KG1 (cell line): ENCODE measurements around the gene ARL14.

Experiments
- DNase-seq: peaks from one replicate; lab custom pipeline; 2025; lab: John Stamatoyannopoulos, UW

The ARL14 gene

DNA sequence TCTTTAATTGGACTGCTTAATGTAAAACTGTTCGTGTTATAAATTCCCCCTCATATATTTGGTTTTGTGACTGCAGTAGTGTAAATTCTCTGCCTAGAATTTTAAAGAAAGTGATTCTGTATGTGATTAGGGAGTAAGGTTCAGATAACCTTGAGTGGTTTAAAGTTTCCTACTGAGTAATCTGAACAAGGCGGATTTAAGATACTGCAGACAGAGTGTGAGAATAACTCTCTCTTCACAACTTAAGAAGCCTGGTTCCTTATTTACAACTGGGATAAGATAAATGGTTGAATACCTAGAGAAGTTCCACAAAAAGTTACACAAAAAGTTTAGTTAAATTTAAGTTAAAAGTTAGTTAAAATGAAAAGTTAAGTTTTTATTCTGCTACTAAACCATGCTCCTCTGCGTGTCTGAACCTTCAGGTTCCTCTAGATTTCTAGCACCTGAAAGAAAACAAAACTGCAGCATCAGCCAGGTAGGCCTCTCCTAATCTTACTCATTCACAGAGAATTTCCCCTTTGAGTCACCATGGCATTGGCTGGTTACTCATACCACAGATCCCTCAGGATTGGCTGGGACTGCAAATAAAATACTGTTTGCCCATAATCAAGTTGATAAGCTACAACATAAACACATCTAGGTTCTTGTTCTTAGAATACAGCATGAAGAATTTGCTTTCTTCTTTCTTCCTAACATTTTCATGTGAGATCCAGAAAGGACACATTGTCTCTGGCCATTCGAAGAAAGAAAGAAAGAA, at the start of gene ARL14:
TSS of gene ARL14 (plus strand) at position 614 of the 757 bp plus-strand sequence. CDS start 187 bp downstream, outside the sequence.
- no peak for DNase-seq

DNA sequence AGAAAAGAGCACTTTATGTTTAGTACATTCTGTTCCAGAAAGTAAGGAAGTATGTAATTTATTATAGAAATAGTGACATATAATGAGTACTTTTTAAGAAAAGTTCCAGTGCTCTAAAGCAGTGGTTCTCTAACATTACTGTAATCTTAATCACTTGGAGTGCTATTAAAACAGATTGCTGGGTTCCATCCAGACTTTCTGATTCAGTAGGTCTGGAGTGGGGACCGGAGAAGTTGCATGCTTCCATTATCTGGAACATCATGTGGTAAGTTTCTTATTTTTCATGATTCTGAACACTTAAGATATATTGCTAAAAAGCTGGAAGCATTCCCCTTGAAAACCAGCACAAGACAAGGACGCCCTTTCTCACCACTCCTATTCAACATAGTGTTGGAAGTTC, 47.5 kb upstream of the ARL14 start:
- DNase-seq = no peak

DNA sequence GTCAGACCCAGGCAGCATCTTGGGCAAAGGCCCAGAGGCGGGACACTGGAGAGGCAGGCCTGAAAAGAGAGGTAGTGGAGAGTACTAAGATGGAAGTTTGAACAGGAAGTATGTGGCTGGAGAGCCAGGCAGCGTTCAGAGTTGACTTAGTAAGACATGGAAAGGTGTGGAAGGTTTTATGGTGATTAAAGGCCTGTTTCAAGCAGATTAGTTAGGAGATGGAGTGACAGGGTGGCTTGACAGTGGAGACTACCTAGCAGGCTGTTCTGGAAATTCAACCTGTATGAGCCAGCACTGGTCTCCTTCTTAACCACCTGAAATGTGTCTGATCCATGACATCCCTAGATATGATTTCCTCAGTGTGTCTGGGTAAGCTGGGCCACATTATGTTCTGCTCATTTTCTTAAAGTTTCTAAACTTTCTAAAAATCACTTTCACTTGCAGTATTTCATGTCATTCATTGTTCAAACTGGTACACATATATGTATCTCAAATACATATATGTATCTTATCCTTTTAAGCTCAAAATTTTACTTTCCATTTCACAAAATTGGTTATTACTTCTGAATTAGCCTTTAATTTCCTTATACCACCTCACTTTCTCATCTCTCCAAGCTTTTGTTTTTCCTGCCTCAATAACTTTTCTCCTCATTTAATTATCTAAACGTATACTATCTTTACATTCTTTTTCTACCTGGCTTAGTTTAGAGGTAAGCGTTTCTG, 43.4 kb upstream of the ARL14 start:
- DNase-seq = no peak

DNA sequence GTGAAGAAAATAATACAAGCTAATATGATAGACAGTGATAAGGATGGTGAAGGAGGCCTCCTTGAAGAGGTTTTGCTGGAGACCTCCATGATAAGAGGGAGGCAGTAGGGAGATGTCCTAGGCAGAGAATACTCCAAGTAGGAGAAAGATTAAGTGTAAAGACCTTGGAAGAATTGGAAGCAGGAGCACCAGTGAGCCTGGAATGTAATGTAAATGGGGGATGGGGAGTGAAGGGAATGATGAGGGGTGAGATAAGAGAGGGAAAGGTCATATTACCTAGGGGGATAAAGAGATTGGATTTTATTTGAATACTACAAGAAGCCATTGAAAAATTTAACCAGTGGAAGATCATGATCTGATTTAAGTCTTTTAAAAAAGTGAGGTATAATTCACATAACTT, 41.7 kb upstream of the ARL14 start:
- DNase-seq = no peak

DNA sequence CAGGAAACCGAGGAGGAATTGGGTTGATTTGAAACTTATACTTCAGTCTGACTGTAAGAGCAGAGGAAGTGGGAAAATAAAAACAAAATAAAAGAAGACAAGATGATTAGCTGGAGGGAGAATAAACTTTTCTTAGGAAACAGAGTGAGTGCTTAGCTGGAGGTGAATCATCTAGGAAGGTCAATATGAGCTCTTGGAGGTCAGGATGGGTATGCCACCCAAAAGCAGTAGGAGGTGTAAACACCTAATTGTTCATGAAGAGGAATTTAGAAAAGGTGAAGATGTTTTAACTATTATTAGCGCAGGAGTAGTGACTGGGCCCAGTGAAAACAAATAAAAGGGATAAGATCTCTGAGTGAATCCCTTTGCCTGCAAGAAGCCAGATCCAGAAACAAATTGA, 39.9 kb upstream of the ARL14 start:
- no peak for DNase-seq

DNA sequence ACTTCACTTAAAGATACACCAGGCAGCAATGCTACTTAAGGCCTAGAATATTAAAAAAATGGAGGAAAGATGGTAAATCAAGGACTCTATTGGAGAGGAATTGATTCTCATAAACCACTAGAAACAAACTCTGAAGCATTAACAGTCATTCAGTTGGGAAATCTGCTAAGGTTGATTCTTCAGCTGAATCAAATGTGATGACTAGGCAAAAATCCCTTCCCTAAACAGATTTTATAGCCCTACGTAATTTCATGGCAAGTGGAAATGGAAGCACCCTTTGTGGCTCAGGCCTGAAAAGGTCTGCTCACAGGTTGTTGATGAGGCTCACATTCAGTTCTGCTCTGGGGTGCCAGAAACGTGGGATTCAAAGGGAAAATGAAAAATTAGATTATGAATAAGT, 38.8 kb upstream of the ARL14 start:
- no peak for DNase-seq

DNA sequence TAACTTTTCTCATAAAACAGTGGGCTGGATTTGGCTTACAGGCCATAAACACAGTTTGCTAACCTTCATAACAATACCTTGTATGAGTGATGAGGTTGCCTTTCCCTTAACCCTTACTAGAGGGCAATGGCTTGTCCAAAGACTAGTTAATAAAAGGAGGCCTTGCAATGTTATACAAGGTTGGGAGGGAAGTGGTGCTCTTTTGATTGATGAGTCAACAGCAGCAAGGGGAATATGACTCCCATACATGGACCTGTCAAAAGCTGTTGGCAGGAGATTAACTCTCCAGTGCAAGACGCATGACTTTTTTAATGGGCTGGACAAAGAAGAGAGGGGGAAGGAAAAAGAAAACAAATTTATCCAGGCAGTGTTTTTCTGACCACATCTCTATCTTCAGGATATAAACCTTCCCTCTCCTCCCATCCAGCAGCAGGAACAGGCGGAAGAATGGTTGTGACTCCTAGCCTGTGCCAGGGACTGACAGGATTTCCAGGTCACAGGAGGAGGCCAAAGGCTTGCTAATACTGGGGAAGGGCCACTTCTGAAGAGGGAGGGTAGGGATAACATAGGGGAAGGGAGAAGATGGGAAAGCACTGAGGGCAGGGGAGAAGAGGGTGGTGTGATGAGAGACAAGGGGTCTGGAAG, 35.2 kb upstream of the ARL14 start:
- no peak for DNase-seq

DNA sequence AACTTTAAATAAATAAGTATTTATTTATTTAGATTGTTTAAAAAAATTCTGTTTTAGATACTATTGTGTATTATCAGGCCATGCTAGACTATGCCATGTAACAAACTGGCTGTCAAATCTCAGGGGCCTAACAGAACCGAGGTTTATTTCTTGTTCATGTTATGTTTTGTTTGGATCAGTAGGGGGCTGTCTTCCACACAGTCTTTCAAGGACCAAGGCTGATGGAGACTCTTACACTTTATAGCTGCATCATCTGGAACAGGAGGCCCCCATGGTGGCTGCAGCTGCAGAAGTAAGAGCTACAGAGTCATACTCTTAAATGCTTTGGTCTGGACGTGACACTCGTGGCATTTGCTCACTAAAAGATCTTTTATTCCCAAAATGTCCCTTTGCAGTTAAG, 33.0 kb upstream of the ARL14 start:
- DNase-seq = no peak

DNA sequence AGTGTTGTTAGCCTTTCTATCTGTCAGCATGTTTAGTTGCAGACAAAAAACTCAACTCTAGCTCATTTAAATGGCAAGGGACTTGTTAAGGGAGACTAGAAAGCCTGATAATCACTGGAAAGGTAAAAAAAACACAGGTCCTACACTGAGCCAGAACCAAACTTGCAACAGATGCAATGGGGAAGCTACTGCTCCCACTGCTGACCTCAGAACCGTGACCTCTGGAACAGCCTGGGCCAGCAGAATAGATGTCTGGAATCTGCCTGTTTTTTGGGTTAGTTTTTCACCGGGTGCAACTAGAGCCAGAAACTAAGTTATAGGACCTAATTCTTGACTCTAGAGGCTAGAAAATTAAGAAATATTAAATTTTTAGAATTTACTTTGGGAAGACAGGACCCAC, 32.5 kb upstream of the ARL14 start:
- DNase-seq = no peak

DNA sequence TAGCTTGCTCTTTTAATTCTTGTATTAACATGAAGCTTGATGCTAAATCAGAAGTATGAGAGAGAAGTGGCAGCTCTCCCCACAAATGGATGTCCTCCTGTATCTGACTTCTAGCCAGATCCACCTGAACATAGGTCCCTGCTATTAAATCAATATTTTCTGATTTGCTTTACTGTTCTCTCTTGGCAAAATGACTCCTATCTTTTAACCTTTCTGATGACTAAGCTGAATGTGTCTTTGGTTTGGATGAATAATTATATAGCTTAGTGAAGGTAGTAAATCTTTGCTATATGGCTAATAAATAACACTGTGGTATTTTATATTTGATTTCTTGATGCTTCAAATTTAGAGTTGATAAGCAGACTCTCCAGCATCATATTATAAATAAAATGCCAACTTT, 28.3 kb upstream of the ARL14 start:
- no peak for DNase-seq

DNA sequence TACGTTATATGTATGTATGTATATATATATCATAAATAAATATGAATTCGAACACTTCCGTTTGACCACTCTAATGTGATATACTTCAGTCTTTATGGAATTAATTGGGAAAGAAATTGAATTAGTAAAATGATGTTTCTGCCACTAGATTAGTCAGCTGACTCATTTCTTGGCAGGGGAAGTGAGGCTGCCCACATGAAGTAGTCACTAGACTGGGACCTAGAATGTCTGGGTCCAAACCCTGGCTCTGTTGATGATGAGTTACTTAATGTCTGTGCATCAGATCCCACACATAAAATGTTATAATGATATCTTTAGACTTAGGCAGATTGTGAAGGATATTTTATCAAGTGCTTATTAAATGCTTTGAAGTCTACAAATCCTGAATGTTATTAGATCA, 27.4 kb upstream of the ARL14 start:
- no peak for DNase-seq

DNA sequence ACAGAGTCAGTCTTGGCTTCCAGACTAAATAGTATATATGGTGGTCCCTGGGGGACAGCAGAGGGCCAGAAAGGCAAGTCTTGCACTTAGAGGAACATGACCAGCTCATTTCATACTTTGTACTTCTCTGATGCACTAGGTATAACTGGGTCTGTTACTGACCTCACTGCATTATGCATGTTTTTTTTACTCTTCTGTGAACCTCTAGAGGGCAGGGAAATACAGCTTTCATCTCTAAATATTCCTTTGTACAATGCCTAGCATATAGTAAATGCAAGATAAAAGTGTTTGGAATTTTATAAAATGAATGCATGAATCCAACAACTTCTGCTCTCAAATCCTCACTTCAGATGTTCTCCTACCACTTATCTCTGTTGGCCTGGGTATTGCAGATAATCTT, 23.4 kb upstream of the ARL14 start:
- DNase-seq = no peak

DNA sequence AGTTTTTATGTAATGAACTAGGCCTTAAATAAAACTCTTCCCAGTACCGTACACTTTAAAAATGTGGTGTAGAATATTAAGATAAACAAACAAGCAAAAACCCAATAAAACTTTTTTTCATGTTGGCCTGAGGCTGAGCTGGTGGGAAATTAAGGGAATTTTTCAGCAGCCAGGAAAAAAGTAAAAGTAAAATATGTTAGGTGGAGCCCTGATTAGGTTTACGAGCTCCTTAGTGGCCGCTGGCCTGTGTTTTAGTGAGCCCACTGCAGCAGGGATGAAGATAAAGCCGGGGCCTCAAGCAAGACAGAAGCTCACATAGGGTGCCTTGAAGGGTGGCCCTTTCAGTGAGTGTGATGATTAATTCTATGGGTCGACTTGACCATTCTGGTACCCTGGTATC, 16.1 kb upstream of the ARL14 start:
- DNase-seq = no peak

DNA sequence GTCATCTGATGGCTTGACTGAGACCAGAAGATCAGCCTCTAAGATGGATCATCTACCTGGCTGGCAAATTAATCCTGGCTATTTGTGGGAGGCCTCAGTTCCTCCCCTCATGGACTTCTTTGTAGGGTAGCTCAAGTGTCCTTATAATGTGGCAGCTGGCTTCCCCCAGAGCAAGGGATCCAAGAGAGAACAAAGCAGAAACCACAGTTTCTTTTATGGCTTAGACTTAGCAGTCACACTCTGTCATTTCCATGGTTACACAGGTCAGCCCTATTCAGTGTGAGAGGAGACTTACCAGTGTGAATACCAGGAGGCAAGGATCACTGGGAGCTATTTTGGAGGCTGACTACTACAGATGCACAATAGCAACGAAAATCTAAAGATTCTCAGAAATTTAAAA, 15.3 kb upstream of the ARL14 start:
- DNase-seq = no peak

DNA sequence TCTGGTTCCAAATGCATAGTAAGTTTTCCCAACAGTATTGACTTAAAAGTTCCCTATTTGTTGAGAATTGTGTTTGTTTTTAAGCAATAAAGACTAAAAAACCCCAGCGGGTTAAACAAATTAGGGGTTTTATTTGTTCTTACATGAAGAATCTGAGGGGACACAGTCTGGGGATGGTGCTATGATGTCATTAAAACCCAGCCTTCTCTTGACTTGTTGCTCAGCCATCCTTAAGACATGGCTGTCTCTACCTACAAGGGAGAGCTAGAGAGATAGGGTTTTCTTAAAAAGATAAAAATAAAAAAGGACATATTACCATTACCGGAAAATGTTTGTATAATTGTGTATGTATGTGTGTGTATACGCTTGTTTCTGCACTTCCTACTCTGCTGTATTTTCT, 11.7 kb upstream of the ARL14 start:
- no peak for DNase-seq

DNA sequence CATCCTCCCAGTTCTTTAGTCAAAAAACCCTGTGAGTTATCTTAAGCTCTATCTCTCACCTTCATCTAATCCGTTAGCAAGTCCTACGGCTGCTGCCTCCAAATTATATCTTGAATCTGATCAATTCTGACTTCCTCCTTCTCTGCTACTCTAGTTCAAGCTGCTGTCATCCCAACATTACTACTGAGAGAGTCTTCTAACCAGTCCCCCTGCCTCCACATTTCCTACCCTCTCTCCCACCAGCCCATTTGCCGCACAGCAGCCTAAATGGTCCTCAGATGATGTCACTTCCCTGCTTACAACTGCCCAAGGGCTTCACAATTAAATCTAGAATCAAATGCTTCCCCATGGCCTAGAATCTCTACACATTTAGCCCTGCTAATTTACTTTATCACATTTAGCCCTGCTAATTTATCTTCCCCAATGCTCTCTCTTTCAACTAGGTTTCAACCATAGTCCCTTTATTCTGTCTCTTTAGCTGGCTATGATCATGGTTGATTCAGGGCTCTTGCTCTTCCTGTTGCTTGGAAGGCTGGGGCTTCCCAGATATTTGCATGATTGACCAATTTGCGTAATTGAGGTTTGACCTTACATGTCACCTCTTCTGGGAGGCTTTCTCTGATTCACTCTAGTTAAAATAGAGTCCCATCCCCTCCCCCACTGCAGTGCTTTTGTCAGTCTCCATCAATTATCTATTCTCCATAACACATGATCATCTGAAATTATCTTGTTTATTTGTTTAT, 11.0 kb upstream of the ARL14 start:
- DNase-seq = peak; percentile 12

DNA sequence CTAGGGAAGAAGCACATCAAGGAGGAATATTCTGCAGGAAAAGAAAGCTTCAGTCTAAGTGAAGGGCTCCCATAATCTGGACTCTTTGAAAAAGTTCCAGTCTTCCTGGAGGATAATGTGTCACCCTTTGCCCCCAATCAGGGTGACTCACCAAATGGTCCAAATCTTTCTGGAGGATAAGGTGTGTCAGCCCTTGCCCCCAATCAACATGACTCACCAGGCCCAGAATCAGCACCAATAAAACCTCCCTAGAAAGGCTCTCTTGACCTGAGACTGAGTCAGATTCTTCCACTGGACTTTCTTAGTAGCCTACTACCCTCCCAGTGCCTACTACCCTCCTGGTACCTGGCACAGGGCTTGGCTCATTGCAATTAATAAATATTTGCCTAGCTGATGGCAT, 9.5 kb upstream of the ARL14 start:
- no peak for DNase-seq

DNA sequence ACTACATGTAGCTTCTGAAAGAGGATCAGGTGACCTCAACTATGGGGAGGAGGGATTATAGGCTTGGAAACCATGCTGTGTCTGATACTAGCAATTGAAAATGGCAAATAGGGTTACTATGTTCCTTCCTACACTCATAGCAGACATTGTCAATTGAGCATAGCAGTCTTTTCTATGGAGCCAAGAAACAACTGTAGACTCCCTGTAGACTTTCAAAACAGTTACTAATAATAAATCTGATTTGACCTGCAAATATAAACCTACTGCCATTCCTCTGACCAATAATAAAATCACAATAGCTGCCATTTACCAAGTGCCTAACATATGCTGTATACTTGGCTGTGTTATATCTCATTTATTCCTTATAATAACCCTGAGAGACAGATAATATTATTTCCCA, 8.5 kb upstream of the ARL14 start:
- DNase-seq = no peak

DNA sequence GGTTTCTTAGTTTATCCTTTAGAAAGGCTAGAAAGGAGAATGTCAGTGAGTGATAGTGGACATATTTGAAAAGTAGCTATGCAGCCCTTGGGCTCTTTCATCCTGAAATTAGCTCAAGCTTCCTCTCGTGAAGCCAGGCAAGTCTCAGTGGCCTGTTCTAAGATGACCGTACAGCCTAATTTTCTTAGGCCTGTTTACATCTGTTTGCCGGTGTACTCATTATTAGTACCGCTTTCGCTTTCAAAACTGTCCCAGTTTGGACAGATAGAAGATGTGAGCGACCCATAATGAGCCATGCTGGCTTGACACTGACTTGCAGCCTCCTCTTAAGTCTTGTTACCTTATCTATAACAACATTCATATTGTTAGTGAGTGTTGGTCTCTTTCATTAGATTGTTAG, 5.7 kb upstream of the ARL14 start:
- DNase-seq = no peak

DNA sequence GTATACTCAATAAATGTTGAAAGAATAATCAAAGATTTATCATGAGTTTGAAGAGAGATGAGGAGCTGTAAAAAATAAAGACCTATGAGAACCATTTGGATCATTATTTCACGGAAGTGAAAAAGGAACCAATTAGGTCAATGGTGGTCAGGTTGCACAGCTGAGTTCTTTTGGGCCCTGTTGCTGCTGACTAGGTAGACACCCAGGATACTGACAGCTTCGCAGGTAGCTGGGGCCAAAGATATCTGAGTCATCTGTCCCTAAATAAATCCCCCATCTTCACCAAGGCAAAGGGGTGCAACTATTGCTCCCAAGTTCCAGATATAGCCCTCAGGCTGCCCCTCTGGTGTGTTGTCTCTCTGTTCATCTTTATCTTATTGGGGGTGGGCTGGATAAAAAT, 5.0 kb upstream of the ARL14 start:
- DNase-seq = no peak

DNA sequence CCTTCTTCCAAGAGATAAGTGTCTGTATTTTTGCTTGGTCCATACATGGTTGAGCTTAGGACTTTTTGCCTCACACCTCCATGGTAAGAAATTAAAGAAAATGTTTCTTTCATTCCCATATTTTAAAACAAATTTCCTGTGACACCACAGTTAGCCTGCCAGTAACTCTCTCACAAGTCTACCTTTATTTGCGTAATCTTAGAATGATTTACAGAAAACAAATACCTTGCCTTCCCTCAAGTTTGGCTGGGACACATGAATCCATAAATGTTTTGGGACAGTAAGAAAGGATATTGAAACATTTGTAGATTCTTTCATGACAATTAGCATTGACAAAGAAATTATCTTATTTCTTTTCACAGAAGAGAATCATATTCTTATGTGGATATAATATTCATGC, 3.8 kb upstream of the ARL14 start:
- no peak for DNase-seq

DNA sequence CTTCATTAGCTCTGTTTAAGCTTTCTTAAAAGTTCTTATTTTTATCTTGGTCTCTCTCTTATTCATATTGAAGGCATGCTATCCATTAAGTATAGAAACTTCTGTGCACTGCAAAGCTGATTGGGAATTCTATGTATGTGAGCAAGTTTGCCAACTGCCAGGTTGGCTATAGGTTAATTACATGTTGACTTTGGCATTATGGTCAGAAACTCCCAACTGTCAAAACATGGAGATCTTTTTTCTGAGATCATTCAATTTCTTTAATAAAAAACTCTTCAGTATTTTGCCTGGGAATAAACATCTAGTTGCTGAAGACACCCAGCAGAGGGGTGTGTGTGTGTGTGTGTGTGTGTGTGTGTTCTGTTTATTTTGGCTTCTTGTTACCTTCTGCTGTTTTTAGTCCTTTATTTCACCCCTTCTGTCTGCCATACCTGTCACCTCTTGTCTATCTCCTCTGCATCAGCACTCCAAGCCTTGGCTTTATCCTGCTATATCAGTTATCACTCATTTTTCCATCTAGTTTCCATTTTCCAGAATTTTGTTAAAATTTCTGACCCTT, 1.3 kb upstream of the ARL14 start:
- no peak for DNase-seq
